Cortex of kidney (tissue), 1 donor: ENCODE measurements around the gene FOXL1.

Experiments
- DNase-seq: peaks from one replicate; lab custom pipeline; 2025; lab: John Stamatoyannopoulos, UW

Gene FOXL1

DNA sequence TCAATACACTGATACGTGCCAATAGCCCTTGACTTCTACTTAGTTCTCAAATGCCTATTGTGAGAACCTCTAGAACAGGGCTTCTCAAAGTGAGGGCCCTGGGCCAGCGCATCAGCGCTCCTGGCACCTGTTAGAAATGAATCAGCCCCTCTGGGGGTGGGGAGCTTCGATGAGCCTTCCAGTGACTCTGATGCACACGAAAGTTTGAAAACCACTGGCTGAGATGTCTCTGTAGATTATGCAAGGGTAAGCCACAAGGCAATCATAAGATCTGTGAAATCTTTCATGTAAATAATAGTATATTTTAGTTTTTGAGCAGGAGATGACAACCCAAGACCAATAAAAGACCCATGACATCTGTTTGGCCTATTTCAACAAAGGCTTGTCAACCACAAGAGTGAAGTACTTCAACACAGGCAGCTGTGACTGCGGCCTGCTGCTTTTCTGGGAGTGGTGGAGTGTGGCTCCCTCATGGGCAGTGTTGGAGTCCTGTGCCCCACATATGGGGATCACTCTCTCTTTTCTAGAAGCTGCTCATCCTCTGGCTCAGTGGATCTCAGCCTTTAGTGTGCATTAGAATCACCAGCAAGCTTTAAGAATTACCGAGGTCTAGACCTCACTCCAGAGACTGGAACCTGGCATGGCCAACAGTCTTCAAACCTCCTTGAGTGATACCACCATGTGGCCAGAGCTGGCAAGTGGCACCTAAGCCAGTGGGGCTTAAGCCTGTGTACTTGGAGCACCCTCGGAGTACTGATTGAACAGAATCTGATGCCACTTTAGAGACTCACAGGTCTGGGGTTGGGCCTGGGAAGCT is 29.1 kb upstream of the FOXL1 start:
- no peak for DNase-seq

DNA sequence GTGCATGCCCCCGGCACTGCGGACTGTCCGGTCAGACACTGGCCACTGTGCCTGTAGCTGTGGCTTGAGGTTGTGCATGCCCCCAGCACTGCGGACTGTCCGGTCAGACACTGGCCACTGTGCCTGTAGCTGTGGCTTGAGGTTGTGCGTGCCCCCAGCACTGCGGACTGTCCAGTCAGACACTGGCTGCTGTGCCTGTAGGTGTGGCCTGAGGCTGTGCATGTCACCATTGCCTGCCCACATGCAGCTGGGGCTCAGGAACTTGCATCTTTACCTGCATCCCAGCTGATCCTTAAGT is 28.5 kb upstream of the FOXL1 start:
- DNase-seq, result no peak

DNA sequence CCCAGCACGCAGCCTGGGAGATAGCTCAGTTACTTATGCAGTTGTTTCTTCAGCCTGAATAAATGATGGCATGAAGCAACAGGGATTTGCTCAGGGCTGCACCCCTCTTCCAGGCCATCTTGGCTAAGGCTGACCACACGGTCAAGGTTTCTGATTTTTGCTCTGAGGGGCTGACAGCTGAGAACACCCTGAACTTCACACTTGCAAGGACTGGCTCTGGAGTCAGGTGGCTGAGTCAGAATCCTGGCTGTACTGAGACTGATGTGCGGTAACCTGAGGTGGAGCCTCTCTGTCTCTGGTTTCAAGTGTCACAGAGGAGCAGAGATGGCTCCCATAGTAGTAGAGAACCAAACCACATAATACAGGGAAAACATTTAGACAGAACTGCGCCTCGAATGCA is 28.1 kb upstream of the FOXL1 start:
- DNase-seq, result no peak

GRCh38 chr16:86553356-86553755 is 25.0 kb upstream of the FOXL1 start:
- no peak for DNase-seq

DNA sequence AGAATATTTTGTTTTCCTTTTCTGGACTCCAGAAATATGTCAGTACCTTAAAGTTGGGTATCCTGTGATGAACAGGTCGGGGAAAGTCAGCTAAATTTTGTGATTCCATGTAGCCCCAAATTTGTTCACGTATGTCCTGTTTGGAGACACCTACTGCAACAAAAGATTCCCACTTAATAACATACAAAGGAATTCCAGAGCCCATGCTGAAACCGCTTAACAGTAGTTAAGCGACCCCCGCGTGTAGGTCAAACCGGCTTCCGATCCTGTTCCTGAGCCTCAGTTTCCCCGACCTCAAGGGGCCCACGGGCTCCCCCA is 23.8 kb upstream of the FOXL1 start:
- DNase-seq, result no peak

DNA sequence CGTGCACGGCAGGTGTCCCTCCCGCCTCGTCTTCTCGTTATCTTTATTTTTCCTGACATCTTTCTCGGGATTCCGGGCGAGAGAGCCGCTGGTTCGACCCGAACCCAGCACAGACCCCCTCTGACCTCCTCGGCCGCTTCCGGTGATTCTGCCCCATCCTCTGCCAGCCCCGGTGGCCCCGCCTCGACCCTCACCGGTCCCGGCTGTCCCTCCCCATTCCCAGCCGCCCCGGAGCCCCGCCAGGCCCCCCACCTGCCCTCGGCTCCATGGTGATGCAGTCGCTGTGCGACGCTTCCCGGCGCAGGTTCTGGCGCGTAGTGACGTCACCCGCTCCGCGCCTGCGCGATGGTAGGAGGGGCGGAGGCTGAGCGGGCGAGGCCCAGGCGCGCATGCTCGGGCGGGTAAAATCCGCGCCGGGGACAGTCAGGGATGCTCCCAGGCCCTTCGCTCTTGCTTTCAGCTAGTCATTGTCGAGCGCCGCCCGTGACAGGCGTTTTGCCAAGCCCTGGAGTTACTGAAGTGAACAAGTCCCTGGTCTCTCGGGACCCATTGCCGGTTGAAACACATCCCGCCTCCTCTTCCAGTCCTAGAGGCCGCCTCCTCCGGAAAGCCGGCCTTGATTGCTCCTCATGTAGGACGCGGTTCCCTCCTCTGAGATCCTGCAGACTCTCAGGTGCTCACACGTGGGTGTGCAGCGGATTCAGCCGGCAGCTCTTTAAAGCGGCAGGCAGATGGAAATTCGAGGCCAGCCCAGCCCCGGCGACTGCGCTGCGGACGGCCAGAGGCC is 23.2 kb upstream of the FOXL1 start, which contains the start of gene MTHFSD:
Gene MTHFSD, minus strand, starts transcription at position 319 of the 787 bp plus-strand sequence. Its CDS starts 51 bp downstream, at position 268.
- DNase-seq, result peak; percentile 30

DNA sequence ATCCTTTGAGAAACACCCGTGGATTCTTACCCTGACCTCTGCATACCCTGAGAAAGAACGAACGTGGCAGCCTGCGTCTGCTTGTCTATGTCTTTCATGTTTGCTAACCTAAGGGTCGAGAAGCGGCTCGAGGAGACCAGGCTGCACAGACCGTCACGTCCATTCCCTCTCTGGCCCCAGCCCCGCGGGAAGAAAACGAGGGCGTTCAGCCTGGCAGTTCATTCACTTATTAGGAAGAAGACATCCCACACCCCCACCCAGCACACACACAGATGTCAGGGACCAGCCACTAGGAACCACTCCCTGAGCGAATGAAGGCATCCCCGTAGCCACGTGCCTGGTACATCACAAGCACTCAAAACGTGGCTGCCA is 22.7 kb upstream of the FOXL1 start:
- DNase-seq, result no peak

DNA sequence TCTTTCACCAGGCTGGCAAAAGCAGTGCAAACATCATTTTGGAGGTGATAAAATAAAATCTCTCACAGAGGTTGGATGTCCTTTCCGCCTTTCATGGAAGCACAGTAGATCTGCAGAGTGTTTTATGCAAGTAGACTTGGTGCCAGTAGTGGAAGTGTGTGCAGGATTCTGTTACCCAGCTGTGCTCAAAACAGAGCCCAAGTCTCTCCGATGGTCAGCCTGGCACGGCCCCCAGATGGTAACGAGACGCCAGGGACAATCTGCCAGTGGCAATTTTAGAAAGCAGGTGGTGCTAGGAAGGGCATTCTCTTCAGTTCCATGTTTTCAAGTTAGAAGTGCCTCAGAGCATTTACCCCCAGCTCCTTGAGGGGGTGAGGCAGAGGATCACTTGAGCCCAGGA is 21.8 kb upstream of the FOXL1 start:
- DNase-seq, result no peak

DNA sequence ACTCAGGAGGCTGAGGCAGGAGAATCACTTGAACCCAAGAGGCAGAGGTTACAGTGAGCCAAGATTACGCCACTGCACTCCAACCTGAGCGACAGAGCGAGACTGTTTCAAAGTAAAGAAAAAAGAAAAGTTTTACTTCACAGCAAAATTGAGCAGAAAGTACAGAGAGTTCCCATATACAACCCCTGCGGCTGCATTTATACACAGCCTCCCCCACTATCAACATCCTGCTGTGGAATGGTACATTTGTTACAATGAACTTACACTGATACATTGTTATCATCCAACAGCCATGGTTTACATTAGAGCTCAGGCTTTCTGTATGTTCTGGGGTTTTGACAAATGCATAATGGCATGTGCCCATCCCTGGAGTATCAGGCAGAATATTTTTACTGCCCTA is 20.8 kb upstream of the FOXL1 start:
- no peak for DNase-seq

DNA sequence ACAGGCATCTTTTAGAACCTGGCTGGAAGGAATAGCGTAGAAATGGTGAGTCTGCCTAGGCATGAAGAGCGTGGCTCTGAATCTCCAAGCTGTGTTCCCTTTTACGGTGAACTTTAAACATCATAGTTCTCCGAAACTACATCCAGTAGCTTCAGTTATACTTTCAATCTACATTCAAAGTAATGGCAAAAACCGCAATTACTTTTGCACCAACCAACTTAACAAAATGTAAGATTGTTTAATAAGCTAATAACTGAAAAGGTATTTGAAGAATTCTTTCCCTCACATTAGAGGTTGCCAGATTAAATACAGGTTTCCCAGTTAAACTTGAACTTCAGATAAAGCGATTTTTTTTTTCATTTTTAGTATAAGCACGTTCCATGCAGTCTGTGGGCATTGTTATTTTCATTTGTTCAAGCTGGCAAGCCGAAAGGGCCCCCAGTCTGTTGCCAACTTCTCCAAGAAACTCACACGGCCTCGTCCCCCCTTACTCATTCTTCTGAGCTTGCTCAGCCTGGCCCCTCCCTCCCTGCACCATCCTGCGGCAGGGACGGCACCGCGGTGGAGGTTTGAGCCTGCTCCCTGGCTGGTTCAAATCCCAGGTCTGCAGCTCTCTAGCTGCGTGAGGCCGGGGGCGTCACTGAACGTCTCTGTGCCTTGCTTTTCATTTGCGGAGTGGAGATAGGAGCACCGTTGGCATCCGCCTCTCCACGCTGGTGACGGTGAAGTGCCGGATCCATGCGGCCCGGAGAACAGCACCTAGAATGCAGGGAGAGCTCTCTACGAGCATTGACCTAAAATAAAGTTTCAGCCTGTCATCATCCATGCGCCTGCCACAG is 19.8 kb upstream of the FOXL1 start:
- no peak for DNase-seq

DNA sequence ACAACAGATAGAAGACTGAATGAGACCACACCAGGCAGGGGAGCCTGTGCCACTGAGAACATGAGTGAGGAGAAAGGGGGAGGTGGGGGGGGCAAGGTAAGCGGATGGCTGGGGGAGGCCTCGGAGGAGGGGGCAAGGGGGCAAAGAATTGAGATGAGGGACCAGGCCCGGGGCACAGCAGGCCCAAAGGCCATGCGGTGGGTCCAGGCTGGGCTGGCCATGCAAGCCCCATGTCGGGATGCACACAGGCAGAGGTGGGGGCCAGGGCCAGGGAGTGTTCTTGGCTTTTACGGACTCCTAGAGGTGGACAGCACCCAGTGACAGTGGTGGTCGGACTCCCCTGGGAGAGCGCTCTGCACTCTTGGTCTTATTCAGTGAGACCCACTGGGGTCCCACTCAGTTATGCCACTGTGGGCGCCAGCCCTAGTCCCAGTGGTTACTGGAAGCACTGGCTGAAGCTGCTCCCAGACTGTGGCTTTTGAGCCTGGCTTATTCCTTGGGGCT is 18.5 kb upstream of the FOXL1 start:
- no peak for DNase-seq

GRCh38 chr16:86562356-86562755 is 16.0 kb upstream of the FOXL1 start:
- no peak for DNase-seq

GRCh38 chr16:86563469-86564345 is 14.6 kb upstream of the FOXL1 start:
- DNase-seq, result no peak

DNA sequence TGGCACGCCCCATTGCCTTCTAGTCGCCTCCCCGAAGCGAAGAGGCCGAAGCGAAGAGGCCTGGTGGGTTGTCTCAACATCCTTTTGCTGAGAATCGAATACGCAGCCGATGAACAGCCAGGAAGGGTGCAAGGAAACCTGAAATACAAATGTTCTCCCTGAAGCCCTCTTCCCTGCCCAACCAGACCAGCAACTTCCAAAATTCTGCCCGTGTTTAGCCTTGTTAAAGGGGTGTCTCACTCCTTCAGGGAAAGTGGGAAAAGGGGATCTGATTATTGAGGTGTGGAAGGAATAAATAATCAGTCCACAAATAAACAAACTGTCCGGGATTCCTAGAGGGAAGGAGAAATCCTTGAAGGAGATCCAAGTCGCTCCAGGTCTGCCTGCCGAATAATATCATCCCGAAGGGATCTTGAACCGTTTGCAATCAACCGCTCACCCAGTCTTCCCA is 13.1 kb upstream of the FOXL1 start:
- DNase-seq, result no peak

- DNase-seq, result no peak
Measured at GRCh38 chr16:86565644-86566511, 12.5 kb upstream of the FOXL1 start.

GRCh38 chr16:86566601-86566965 is 11.8 kb upstream of the FOXL1 start, which contains the start of gene FOXC2:
FOXC2 (plus strand) TSS chr16:86566829; CDS start chr16:86567336, 507 bp downstream.
- DNase-seq, result no peak

GRCh38 chr16:86566966-86567700 is 11.2 kb upstream of the FOXL1 start:
- no peak for DNase-seq

DNA sequence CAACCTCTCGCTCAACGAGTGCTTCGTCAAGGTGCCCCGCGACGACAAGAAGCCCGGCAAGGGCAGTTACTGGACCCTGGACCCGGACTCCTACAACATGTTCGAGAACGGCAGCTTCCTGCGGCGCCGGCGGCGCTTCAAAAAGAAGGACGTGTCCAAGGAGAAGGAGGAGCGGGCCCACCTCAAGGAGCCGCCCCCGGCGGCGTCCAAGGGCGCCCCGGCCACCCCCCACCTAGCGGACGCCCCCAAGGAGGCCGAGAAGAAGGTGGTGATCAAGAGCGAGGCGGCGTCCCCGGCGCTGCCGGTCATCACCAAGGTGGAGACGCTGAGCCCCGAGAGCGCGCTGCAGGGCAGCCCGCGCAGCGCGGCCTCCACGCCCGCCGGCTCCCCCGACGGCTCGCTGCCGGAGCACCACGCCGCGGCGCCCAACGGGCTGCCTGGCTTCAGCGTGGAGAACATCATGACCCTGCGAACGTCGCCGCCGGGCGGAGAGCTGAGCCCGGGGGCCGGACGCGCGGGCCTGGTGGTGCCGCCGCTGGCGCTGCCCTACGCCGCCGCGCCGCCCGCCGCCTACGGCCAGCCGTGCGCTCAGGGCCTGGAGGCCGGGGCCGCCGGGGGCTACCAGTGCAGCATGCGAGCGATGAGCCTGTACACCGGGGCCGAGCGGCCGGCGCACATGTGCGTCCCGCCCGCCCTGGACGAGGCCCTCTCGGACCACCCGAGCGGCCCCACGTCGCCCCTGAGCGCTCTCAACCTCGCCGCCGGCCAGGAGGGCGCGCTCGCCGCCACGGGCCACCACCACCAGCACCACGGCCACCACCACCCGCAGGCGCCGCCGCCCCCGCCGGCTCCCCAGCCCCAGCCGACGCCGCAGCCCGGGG is 10.4 kb upstream of the FOXL1 start:
- DNase-seq, result no peak
